Activated T-cell treated with anti-CD3 and anti-CD28 coated beads for 1 hour (primary cell): Measurements from ENCODE around the gene RNF43.
A peak's percentile ranks its signal among the peaks of the same experiment; 100 is the strongest.

Experiments used
- DNase-seq: peaks from one replicate; pipeline ENCODE4 v3.0.0-alpha.2; 2020; ENCODE audit warnings: low read depth

The RNF43 gene

GRCh38 chr17:58417300-58418092, at the start of gene RNF43:
Gene RNF43, minus strand, starts transcription at chr17:58417534. Its CDS starts 1,957 bp downstream, at chr17:58415577.
- peak; percentile 80 for DNase-seq

GRCh38 chr17:58455491-58455890, 38.2 kb upstream of the RNF43 start:
- DNase-seq = no peak

GRCh38 chr17:58452738-58453137, 35.4 kb upstream of the RNF43 start:
- DNase-seq = no peak

GRCh38 chr17:58447039-58447975, 30.0 kb upstream of the RNF43 start:
- DNase-seq = peak; percentile 34

GRCh38 chr17:58446086-58446485, 28.8 kb upstream of the RNF43 start:
- no peak for DNase-seq

- DNase-seq = no peak
These were observed 19.5 kb upstream of the RNF43 start for GRCh38 chr17:58436805-58437239.

GRCh38 chr17:58436245-58436644, 18.9 kb upstream of the RNF43 start:
- no peak for DNase-seq

GRCh38 chr17:58432806-58433573, 15.7 kb upstream of the RNF43 start:
- DNase-seq = no peak

GRCh38 chr17:58427807-58428206, 10.5 kb upstream of the RNF43 start:
- DNase-seq = no peak

GRCh38 chr17:58421711-58422110, 4.4 kb upstream of the RNF43 start:
- DNase-seq = no peak

- no peak for DNase-seq
These were observed 3.5 kb upstream of the RNF43 start for GRCh38 chr17:58420827-58421226.

GRCh38 chr17:58416937-58417299, 416 bp downstream of the RNF43 start:
- no peak for DNase-seq

- DNase-seq = no peak
These were observed 938 bp downstream of the RNF43 start for GRCh38 chr17:58416396-58416795.

- no peak for DNase-seq
These were observed 1.8 kb downstream of the RNF43 start for GRCh38 chr17:58415371-58416055.

- no peak for DNase-seq
These were observed 2.7 kb downstream of the RNF43 start for GRCh38 chr17:58414596-58414997.

- no peak for DNase-seq
These were observed 3.6 kb downstream of the RNF43 start for GRCh38 chr17:58413684-58414083.

GRCh38 chr17:58412961-58413586, 4.3 kb downstream of the RNF43 start:
- no peak for DNase-seq

- no peak for DNase-seq
These were observed 5.2 kb downstream of the RNF43 start for GRCh38 chr17:58412064-58412703.

GRCh38 chr17:58411408-58411894, 5.9 kb downstream of the RNF43 start:
- no peak for DNase-seq

GRCh38 chr17:58410714-58411407, 6.5 kb downstream of the RNF43 start:
- no peak for DNase-seq
